H9 (cell line): Measurements from ENCODE around the gene NKX2-3. TPM values are rescaled to one million over a fixed set of nuclear protein-coding genes. Genes with fewer than 3 reads are reported as not detected.

Experiments
- DNase-seq: peaks from one replicate; pipeline ENCODE4 v3.0.0-alpha.2; 2017
- H2AFZ ChIP-seq: one replicate; pipeline ENCODE4 v1.6.1; 2013; ENCODE audit warnings: mild to moderate bottlenecking, low read length, control low read depth, moderate library complexity
- H2AK5ac ChIP-seq: 2 replicates; pipeline ENCODE4 v1.6.1; 2013; ENCODE audit warnings: low read length, control low read depth, mixed read lengths; ENCODE audit not compliant: insufficient read length
- H2BK120ac ChIP-seq: one replicate; pipeline ENCODE4 v1.6.1; 2013; ENCODE audit warnings: low read depth, mild to moderate bottlenecking, low read length, control low read depth, inconsistent platforms; ENCODE audit not compliant: poor library complexity, severe bottlenecking
- H2BK12ac ChIP-seq: 2 replicates; pipeline ENCODE4 v1.6.1; 2013; ENCODE audit warnings: low read length, control low read depth, mixed read lengths, low read depth; ENCODE audit not compliant: insufficient read length
- H2BK15ac ChIP-seq: 2 replicates; pipeline ENCODE4 v1.6.1; 2013; ENCODE audit warnings: low read depth, low read length, control low read depth
- H2BK20ac ChIP-seq: one replicate; pipeline ENCODE4 v1.6.1; 2013; ENCODE audit warnings: low read depth, mild to moderate bottlenecking, low read length, control low read depth, inconsistent platforms; ENCODE audit not compliant: poor library complexity, severe bottlenecking
- H2BK5ac ChIP-seq: 2 replicates; pipeline ENCODE4 v1.6.1; 2013; ENCODE audit warnings: low read length, control low read depth, mixed read lengths; ENCODE audit not compliant: insufficient read length
- H3K14ac ChIP-seq: 2 replicates; pipeline ENCODE4 v1.6.1; 2013; ENCODE audit warnings: low read length, control low read depth; ENCODE audit not compliant: insufficient read depth
- H3K18ac ChIP-seq: 2 replicates; pipeline ENCODE4 v1.6.1; 2013; ENCODE audit warnings: low read depth, mild to moderate bottlenecking, mixed read lengths, low read length, control low read depth; ENCODE audit not compliant: insufficient read length
- H3K23ac ChIP-seq: 2 replicates; pipeline ENCODE4 v1.6.1; 2013; ENCODE audit warnings: low read length, control low read depth, mixed read lengths, low read depth; ENCODE audit not compliant: insufficient read length
- H3K23me2 ChIP-seq: 2 replicates; pipeline ENCODE4 v1.6.1; 2013; ENCODE audit warnings: low read depth, mild to moderate bottlenecking, mixed read lengths, low read length, control low read depth; ENCODE audit not compliant: insufficient read length, poor library complexity, severe bottlenecking
- H3K27ac ChIP-seq: 2 replicates; pipeline ENCODE4 v1.5.1; 2013; ENCODE audit warnings: low read length, control low read depth, mixed read lengths, low read depth; ENCODE audit not compliant: insufficient read length
- H3K27me3 ChIP-seq: 2 replicates; pipeline ENCODE4 v1.6.1; 2013; ENCODE audit warnings: low read length, control low read depth, inconsistent platforms; ENCODE audit not compliant: insufficient read depth
- H3K4ac ChIP-seq: 2 replicates; pipeline ENCODE4 v1.6.1; 2013; ENCODE audit warnings: low read depth, mild to moderate bottlenecking, control low read depth, inconsistent platforms, low read length, moderate library complexity
- H3K4me1 ChIP-seq: 2 replicates; pipeline ENCODE4 v1.6.1; 2013; ENCODE audit warnings: low read length, control low read depth, inconsistent platforms; ENCODE audit not compliant: insufficient read depth
- H3K4me2 ChIP-seq: 2 replicates; pipeline ENCODE4 v1.6.1; 2013; ENCODE audit warnings: low read length, control low read depth, mixed read lengths; ENCODE audit not compliant: insufficient read length, insufficient read depth
- H3K56ac ChIP-seq: 2 replicates; pipeline ENCODE4 v1.6.1; 2013; ENCODE audit warnings: low read depth, mild to moderate bottlenecking, mixed read lengths, low read length, control low read depth; ENCODE audit not compliant: insufficient read length
- H3K79me1 ChIP-seq: 2 replicates; pipeline ENCODE4 v1.6.1; 2013; ENCODE audit warnings: low read depth, mild to moderate bottlenecking, moderate library complexity, low read length, control low read depth, inconsistent platforms; ENCODE audit not compliant: insufficient read depth, poor library complexity, severe bottlenecking
- H3K79me2 ChIP-seq: 2 replicates; pipeline ENCODE4 v1.6.1; 2013; ENCODE audit warnings: low read length, control low read depth, inconsistent platforms; ENCODE audit not compliant: insufficient read depth
- H3K9ac ChIP-seq: 2 replicates; pipeline ENCODE4 v1.6.1; 2013; ENCODE audit warnings: low read length, control low read depth, mixed read lengths; ENCODE audit not compliant: insufficient read length; ENCODE audit errors: extremely low read depth
- H3K9me3 ChIP-seq: one replicate; pipeline ENCODE4 v1.6.1; 2013; ENCODE audit warnings: low read depth, low read length, inconsistent platforms; ENCODE audit not compliant: control insufficient read depth
- H3T11ph ChIP-seq: one replicate; pipeline ENCODE4 v1.6.1; 2013; ENCODE audit warnings: mild to moderate bottlenecking, low read length, control low read depth, inconsistent platforms
- H4K20me1 ChIP-seq: one replicate; pipeline ENCODE4 v1.6.1; 2013; ENCODE audit not compliant: control insufficient read depth, insufficient read length, insufficient read depth
- H4K5ac ChIP-seq: 2 replicates; pipeline ENCODE4 v1.6.1; 2013; ENCODE audit warnings: low read depth, mild to moderate bottlenecking, mixed read lengths, low read length, control low read depth; ENCODE audit not compliant: insufficient read length
- H4K8ac ChIP-seq: replicated peaks from 2 replicates; pipeline ENCODE4 v1.6.1; 2013; ENCODE audit warnings: low read length, control low read depth, mixed read lengths, low read depth; ENCODE audit not compliant: insufficient read length
- H4K91ac ChIP-seq: 2 replicates; pipeline ENCODE4 v1.6.1; 2013; ENCODE audit warnings: low read depth, mild to moderate bottlenecking, moderate library complexity, mixed read lengths, low read length, control low read depth; ENCODE audit not compliant: insufficient read length
- H3K27ac Mint-ChIP-seq, 3 experiments: 2 replicates in 2 of 3; 3 replicates in 1 of 3; pipeline ENCODE4 v1.8.0; 2020 to 2021; ENCODE audit warnings: mixed read lengths in 3 of 3, mild to moderate bottlenecking in 1 of 3, moderate library complexity in 1 of 3
- H3K27me3 Mint-ChIP-seq: 2 replicates; pipeline ENCODE4 v1.8.0; 2021; ENCODE audit warnings: low read depth, mild to moderate bottlenecking, moderate library complexity, mixed read lengths
- H3K36me3 Mint-ChIP-seq, 3 experiments: 2 replicates in 2 of 3; 3 replicates in 1 of 3; pipeline ENCODE4 v1.8.0; 2020 to 2021; ENCODE audit warnings: low read depth in 3 of 3, mixed read lengths in 3 of 3; ENCODE audit not compliant: insufficient read depth in 1 of 3
- H3K4me1 Mint-ChIP-seq, 2 experiments: 2 replicates each; pipeline ENCODE4 v1.8.0; 2020; ENCODE audit warnings: mixed read lengths in 2 of 2
- H3K4me3 Mint-ChIP-seq, 2 experiments: 2 replicates in 1 of 2; 3 replicates in 1 of 2; pipeline ENCODE4 v1.8.0; 2020 to 2021; ENCODE audit warnings: mild to moderate bottlenecking in 2 of 2, mixed read lengths in 2 of 2, moderate library complexity in 1 of 2
- H3K9me3 Mint-ChIP-seq, 2 experiments: 2 replicates in 1 of 2; 3 replicates in 1 of 2; pipeline ENCODE4 v1.8.0; 2020; ENCODE audit warnings: mild to moderate bottlenecking in 2 of 2, mixed read lengths in 2 of 2, moderate library complexity in 1 of 2
- CTCF ChIP-seq: fragments of 200-600 bp; sonication (generic); conservative IDR thresholded peaks from 3 replicates; pipeline ENCODE4 v1.8.0; 2021; ENCODE audit warnings: antibody characterized with exemption, mild to moderate bottlenecking
- WGBS: extraction: QIAGEN DNeasy Blood & Tissue Kit; methylation state at CpG from one replicate; pipeline ENCODE4 v1.1.7; 2013; ENCODE audit warnings: missing lambda C conversion rate, low lambda C conversion rate, mixed read lengths; ENCODE audit not compliant: insufficient read length; ENCODE audit errors: extremely low coverage; 5-methylcytosine and 5-hydroxymethylcytosine counted together
- total RNA-seq: library from RNA; stranded (reverse); gene quantifications from 2 replicates; pipeline ENCODE4 v1.2.1, GENCODE V29; 2021

The NKX2-3 gene
- total RNA-seq, 1 experiment from 2014 or later, result not detected

- Histone ChIP-seq H3K79me2 (no peaks in the 10 kb centered on the region), H2BK12ac (no peak overlapping the region), H4K20me1 (no peaks in the 10 kb centered on the region), H2BK20ac (no peak overlapping the region), H3K9ac (no peak overlapping the region), H4K5ac (no peak overlapping the region), H3K23me2 (no peaks in the 10 kb centered on the region), H2BK5ac (no peak overlapping the region), H3K9me3 (no peaks in the 10 kb centered on the region), H3T11ph (no peak overlapping the region), H3K4ac (no peak overlapping the region), H3K27me3 (no peaks in the 10 kb centered on the region; the same call in 1 of the 2 replicates), H3K14ac (no peak overlapping the region), H3K27ac (no peak overlapping the region), H2BK120ac (no peak overlapping the region), H3K4me1 (no peaks in the 10 kb centered on the region), H2AFZ (no peak overlapping the region), H4K8ac (no peak overlapping the region), H2AK5ac (no peak overlapping the region), H3K18ac (no peak overlapping the region), H3K23ac (no peak overlapping the region), H2BK15ac (no peak overlapping the region), H3K56ac (no peak overlapping the region), H3K79me1 (no peaks in the 10 kb centered on the region), H3K4me2 (no peak overlapping the region), H4K91ac (no peak overlapping the region)
- no peaks in the 10 kb centered on the region for H3K36me3 Mint-ChIP-seq
- no CpG with 5 or more reads among the region's 4 CpGs for WGBS
- no peak overlapping the region for H3K27ac Mint-ChIP-seq
- peaks cover 34% of the 10 kb centered on the region for H3K27me3 Mint-ChIP-seq
- H3K9me3 Mint-ChIP-seq, result no peaks in the 10 kb centered on the region
- no peak overlapping the region for H3K4me3 Mint-ChIP-seq
- no peak for DNase-seq
- TF ChIP-seq CTCF, result no peak
- H3K4me1 Mint-ChIP-seq, result peaks cover 13 to 14% of the 10 kb centered on the region in 2 experiments
Observed at GRCh38 chr10:99558708-99559107, 26.0 kb downstream of the NKX2-3 start.
